Spleen (tissue), 11 donors: Measurements from ENCODE around the gene LPCAT2. TPM values are rescaled to one million over a fixed set of nuclear protein-coding genes. Genes with fewer than 3 reads are reported as not detected.

Experiments used
- DNase-seq: peaks from one replicate; pipeline ENCODE4 v3.0.0-alpha.2; 2020
- H3K27ac ChIP-seq, 8 donors: fragments of 200-600 bp; sonication (generic) in 7 of 8; 1 replicate in 4 of 8; 2 replicates in 4 of 8; pipeline versions ENCODE4 v1.5.0 to v1.8.0; 2016 to 2021; ENCODE audit warnings: inconsistent platforms in 4 of 8, mild to moderate bottlenecking in 4 of 8, moderate library complexity in 1 of 8
- H3K27me3 ChIP-seq, 7 donors: fragments of 200-600 bp; sonication (generic) in 6 of 7; replicated peaks in 1 of 7; 1 replicate in 4 of 7; 2 replicates in 3 of 7; pipeline versions ENCODE4 v1.5.0 to v1.8.0; 2016 to 2021; ENCODE audit warnings: inconsistent platforms in 3 of 7, mild to moderate bottlenecking in 1 of 7
- H3K36me3 ChIP-seq, 6 donors: fragments of 200-600 bp; sonication (generic) in 5 of 6; 1 replicate in 4 of 6; 2 replicates in 2 of 6; pipeline versions ENCODE4 v1.5.0 to v1.8.0; 2016 to 2021; ENCODE audit warnings: inconsistent platforms in 2 of 6
- H3K4me1 ChIP-seq, 6 donors: fragments of 200-600 bp; sonication (generic) in 5 of 6; 1 replicate in 3 of 6; 2 replicates in 3 of 6; pipeline versions ENCODE4 v1.5.0 to v1.8.0; 2016 to 2021; ENCODE audit warnings: inconsistent platforms in 3 of 6
- H3K4me3 ChIP-seq, 8 donors: fragments of 200-600 bp; sonication (generic) in 7 of 8; 1 replicate in 4 of 8; 2 replicates in 4 of 8; pipeline versions ENCODE4 v1.5.0 to v1.8.0; 2016 to 2021; ENCODE audit warnings: inconsistent platforms in 4 of 8, mild to moderate bottlenecking in 4 of 8, moderate library complexity in 2 of 8
- H3K9me3 ChIP-seq, 8 donors: fragments of 200-600 bp; sonication (generic) in 7 of 8; 1 replicate in 4 of 8; 2 replicates in 4 of 8; pipeline versions ENCODE4 v1.5.0 to v1.8.0; 2016 to 2021; ENCODE audit warnings: inconsistent platforms in 4 of 8
- POLR2A ChIP-seq, 3 donors: fragments of 450-650 bp; IDR thresholded peaks; one replicate each; pipeline ENCODE4 v1.5.1; 2017; ENCODE audit warnings: antibody characterized with exemption in 3 of 3, mild to moderate bottlenecking in 1 of 3
- POLR2AphosphoS5 ChIP-seq, 3 donors: sonication (generic); formaldehyde crosslinking; IDR thresholded peaks; one replicate each; pipeline ENCODE4 v1.5.1; 2017; ENCODE audit warnings: antibody characterized with exemption in 3 of 3
- WGBS, 5 donors: extraction: QIAGEN DNeasy Blood & Tissue Kit in 3 of 5; methylation state at CpG; one replicate each; pipeline versions ENCODE4 v1.1.5 to v1.1.7; 2013 to 2018; 5-methylcytosine and 5-hydroxymethylcytosine counted together
- intact Hi-C: fragments of 100-400 bp; cut with DNase I; formaldehyde crosslinking; loops from one replicate; pipeline ENCODE4 v1.15.0; 2023; ENCODE audit warnings: low total_unique reads
- polyA plus RNA-seq, 3 donors: library from polyadenylated mRNA; stranded (reverse); fragments of 200-250 nt; gene quantifications; one replicate each; pipeline ENCODE4 v1.2.1, GENCODE V29; 2013
- total RNA-seq, 7 donors: library from RNA; depleted of rRNA in 3 of 7; stranded (reverse); fragments of >200 nt in 3 of 7; fragmentation: NEBNext Ultra II Directional in 4 of 7; extraction: Animal tissue kit (Norgen Biotek cat#: 25700) in 4 of 7; gene quantifications; one replicate each; pipeline versions ENCODE4 v1.1.0 to v1.2.1, GENCODE V29; 2016 to 2021
- TF ChIP-seq, protein P1 (sequence below), 11 experiments: fragments of 200-600 bp in 7 of 11; fragments of 450-650 bp in 4 of 11; sonication (generic) in 4 of 11; IDR thresholded peaks in 8 of 11; conservative IDR thresholded peaks in 3 of 11; 1 replicate in 7 of 11; 2 replicates in 4 of 11; pipeline versions ENCODE4 v1.4.0 to v1.8.0; 2016 to 2021; ENCODE audit warnings: antibody characterized with exemption in 11 of 11, inconsistent platforms in 4 of 11, mild to moderate bottlenecking in 1 of 11
- donor health status: healthy with polysubstance abuse.
- donor health status: DM: no; HTN: no; CAD: no; lungs with moderate emphysema.
- donor health status: DM: no; HTN: no; CAD: no.
- donor health status: Bipolar disorder and iron deficiency.
- donor health status: healthy.
- donor health status: DM: no; HTN: no; CAD: no.
- donor health status: DM: yes; HTN: yes; CAD: no.

LPCAT2 gene
- total and polyA plus RNA-seq, 10 donors = 3.4 to 44.3 (median 31.1) TPM

DNA sequence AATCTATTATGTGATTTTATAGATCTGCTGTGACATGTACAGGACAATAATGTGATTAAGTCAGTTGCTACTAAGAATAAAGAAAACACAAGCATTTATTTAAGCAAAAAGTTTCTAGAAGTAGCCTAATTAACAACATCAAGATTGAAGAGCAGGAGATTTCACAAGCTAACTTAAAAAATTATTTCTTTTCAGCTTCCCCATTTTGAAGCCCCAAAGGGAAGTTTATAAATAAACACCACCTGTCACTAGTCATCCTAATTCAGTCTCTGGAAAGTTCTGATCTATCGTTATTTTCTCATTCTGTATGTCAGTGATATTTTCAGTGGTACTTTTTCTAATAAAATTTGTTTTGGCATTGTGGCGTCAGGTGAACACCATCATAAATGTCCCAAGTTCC lies 65.9 kb downstream of the LPCAT2 start:
- TF ChIP-seq POLR2A (IDR thresholded peaks at IDR 0.05) (no peak), POLR2AphosphoS5 (IDR thresholded peaks at IDR 0.05) (no peak)
- TF ChIP-seq, protein P1, sequence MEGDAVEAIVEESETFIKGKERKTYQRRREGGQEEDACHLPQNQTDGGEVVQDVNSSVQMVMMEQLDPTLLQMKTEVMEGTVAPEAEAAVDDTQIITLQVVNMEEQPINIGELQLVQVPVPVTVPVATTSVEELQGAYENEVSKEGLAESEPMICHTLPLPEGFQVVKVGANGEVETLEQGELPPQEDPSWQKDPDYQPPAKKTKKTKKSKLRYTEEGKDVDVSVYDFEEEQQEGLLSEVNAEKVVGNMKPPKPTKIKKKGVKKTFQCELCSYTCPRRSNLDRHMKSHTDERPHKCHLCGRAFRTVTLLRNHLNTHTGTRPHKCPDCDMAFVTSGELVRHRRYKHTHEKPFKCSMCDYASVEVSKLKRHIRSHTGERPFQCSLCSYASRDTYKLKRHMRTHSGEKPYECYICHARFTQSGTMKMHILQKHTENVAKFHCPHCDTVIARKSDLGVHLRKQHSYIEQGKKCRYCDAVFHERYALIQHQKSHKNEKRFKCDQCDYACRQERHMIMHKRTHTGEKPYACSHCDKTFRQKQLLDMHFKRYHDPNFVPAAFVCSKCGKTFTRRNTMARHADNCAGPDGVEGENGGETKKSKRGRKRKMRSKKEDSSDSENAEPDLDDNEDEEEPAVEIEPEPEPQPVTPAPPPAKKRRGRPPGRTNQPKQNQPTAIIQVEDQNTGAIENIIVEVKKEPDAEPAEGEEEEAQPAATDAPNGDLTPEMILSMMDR (IDR thresholded peaks at IDR 0.05 in 8 of 11, conservative IDR thresholded peaks at IDR 0.05 in 3 of 11) = no peak

DNA sequence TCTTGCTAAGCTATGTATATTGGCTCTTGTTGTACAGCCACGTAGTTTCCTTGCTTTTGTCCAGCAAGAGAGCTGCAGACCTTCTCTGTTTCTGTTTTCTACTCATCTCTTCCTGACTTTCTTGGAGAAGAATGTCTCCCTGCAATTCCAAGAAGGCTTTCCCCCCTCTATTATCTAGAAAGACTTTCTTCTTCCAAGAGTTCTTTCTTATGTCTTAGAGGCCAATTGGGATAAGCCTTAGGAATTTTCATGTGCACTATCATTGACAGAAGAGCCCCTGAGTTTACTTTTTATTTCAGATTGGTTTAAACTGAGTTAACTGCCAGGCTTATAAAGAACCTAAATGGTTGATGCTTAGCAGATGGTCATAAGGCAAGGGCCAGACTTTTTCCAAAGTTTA lies 66.6 kb downstream of the LPCAT2 start:
- no peak overlapping the region for H3K4me3 ChIP-seq
- WGBS, 5 donors = 71 to 80% (median 74%) methylated on average over 1 of the region's 1 CpG
- H3K9me3 ChIP-seq = no peaks in the 10 kb centered on the region
- no peak for DNase-seq
- TF ChIP-seq, protein P1 (IDR thresholded peaks at IDR 0.05 in 8 of 11, conservative IDR thresholded peaks at IDR 0.05 in 3 of 11) = no peak
- TF ChIP-seq POLR2A (IDR thresholded peaks at IDR 0.05) (no peak), POLR2AphosphoS5 (IDR thresholded peaks at IDR 0.05) (no peak)
- intact Hi-C loops = no loop called here
- peaks cover 0 to 49% (median 0%) of the 10 kb centered on the region in 6 donors for H3K36me3 ChIP-seq
- peaks cover 0 to 9% (median 0%) of the 10 kb centered on the region in 6 donors for H3K4me1 ChIP-seq
- peak overlapping the region in 1 of 8 donors; percentile 31 for H3K27ac ChIP-seq
- H3K27me3 ChIP-seq = no peaks in the 10 kb centered on the region

More for the DNA sequence above, 65.9 kb downstream of the LPCAT2 start:
- DNase-seq = no peak
- Histone ChIP-seq H3K27ac (peak overlapping the region in 2 of 8 donors; percentile 22 to 31), H3K4me3 (no peak overlapping the region), H3K4me1 (peaks cover 0 to 9% (median 0%) of the 10 kb centered on the region in 6 donors), H3K27me3 (no peaks in the 10 kb centered on the region), H3K9me3 (no peaks in the 10 kb centered on the region), H3K36me3 (peaks cover 0 to 42% (median 0%) of the 10 kb centered on the region in 6 donors)
- intact Hi-C loops = no loop called here
- WGBS, 5 donors = 31 to 48% (median 35%) methylated on average over 2 of the region's 2 CpGs

DNA sequence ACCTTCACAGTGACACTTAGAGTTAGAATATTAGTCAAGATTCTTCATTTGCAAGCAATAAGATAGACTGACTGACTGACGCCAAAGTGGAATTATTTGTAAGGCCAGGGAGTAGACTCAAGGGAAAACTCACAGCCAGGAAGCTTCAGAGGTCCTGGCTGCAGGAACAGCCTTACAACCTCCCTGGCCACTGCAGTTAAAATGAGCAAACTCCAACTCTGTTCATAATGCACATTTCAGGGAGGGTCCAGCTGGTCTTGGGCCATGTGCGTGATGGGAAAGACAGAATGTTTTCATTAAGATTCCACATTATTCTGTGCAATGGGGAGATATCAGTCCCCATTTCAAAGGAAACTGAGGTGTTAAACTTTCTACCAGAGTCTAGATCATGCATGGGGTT lies 67.5 kb downstream of the LPCAT2 start:
- no peaks in the 10 kb centered on the region for H3K27me3 ChIP-seq
- H3K36me3 ChIP-seq = peaks cover 0 to 58% (median 0%) of the 10 kb centered on the region in 6 donors
- H3K4me1 ChIP-seq = peaks cover 0 to 9% (median 0%) of the 10 kb centered on the region in 6 donors
- intact Hi-C loops = no loop called here
- whole genome bisulfite sequencing, 5 donors = 86 to 99% (median 91%) methylated on average over 2 of the region's 2 CpGs
- H3K4me3 ChIP-seq = no peak overlapping the region
- TF ChIP-seq, protein P1 (IDR thresholded peaks at IDR 0.05 in 8 of 11, conservative IDR thresholded peaks at IDR 0.05 in 3 of 11) = no peak
- TF ChIP-seq POLR2A (IDR thresholded peaks at IDR 0.05) (no peak), POLR2AphosphoS5 (IDR thresholded peaks at IDR 0.05) (no peak)
- DNase-seq = no peak
- no peak overlapping the region for H3K27ac ChIP-seq
- no peaks in the 10 kb centered on the region for H3K9me3 ChIP-seq

DNA sequence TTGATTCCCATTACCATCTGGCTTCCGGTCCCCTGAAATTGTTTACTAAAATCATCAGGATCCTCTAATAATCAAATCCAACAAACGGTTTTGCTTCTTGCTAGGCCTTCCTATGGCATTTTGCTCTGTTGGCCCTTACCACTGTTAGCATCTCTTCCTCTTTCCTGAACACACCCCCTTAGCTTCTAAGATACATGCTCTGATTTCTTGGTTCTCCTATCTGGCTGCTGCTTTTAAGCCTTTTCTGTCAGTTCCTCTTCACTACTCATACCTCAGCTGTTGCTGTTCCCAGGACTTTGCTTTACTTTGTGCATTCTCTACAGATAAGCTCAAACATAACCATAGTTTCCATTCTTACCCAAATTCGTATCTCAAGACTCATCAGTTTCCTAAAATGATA lies 69.0 kb downstream of the LPCAT2 start:
- Histone ChIP-seq H3K27me3 (no peaks in the 10 kb centered on the region), H3K4me1 (peaks cover 0 to 9% (median 0%) of the 10 kb centered on the region in 6 donors), H3K36me3 (peaks cover 0 to 72% (median 0%) of the 10 kb centered on the region in 6 donors), H3K4me3 (no peak overlapping the region), H3K9me3 (no peaks in the 10 kb centered on the region), H3K27ac (no peak overlapping the region)
- DNase-seq = no peak
- TF ChIP-seq POLR2AphosphoS5 (IDR thresholded peaks at IDR 0.05) = no peak
- TF ChIP-seq, protein P1 (IDR thresholded peaks at IDR 0.05 in 8 of 11, conservative IDR thresholded peaks at IDR 0.05 in 3 of 11) = no peak
- TF ChIP-seq POLR2A (IDR thresholded peaks at IDR 0.05) = no peak
- WGBS, 5 donors = 62 to 82% (median 74%) methylated on average over 3 of the region's 3 CpGs
- intact Hi-C loops = no loop called here
